ENCODE measurements around the gene NRBF2. TPM values are rescaled to one million over a fixed set of nuclear protein-coding genes. Genes with fewer than 3 reads are reported as not detected.

The NRBF2 gene
- total and polyA plus RNA-seq, 2 of the 4 experiments (the other 2 are of a cell fraction) = 19.9 to 20.6 TPM

GRCh38 chr10:63123727-63124362, 9.3 kb upstream of the NRBF2 start:
- no peak overlapping the region for H3K23ac ChIP-seq (ENCODE audit: low read depth, low read length)
- no peak overlapping the region for H3K14ac ChIP-seq (replicated peaks; ENCODE audit: low read depth, low read length)
- no TSS peak for BruUV-seq (replicated peaks)
- peaks cover 8% of the 10 kb centered on the region for H3K4me1 ChIP-seq (ENCODE audit: control insufficient read depth, insufficient read depth, low read length)
- H3K27me3 ChIP-seq (ENCODE audit: control insufficient read depth, insufficient read depth, low read length) = no peaks in the 10 kb centered on the region
- no peaks in the 10 kb centered on the region for H3K9me1 ChIP-seq (ENCODE audit: insufficient read depth, low read length)
- no peak overlapping the region for H2AFZ ChIP-seq (replicated peaks; ENCODE audit: low read length, poor library complexity)
- H2BK120ac ChIP-seq (ENCODE audit: low read depth, low read length) = no peak overlapping the region
- H4K8ac ChIP-seq (ENCODE audit: low read depth in 2 of 2, low read length in 2 of 2) = no peak overlapping the region
- ATAC-seq (ENCODE audit: low read depth) (no peak), DNase-seq (no peak)
- no peaks in the 10 kb centered on the region for H4K20me1 ChIP-seq (ENCODE audit: insufficient read depth, low read length)
- no peak overlapping the region for H3K4me2 ChIP-seq (ENCODE audit: low read depth, low read length)
- no peak overlapping the region for H3K27ac ChIP-seq (ENCODE audit: insufficient read depth, low read length)
- no peak overlapping the region for H2BK5ac ChIP-seq (ENCODE audit: low read depth, low read length, poor library complexity, severe bottlenecking)
- POLR2A ChIA-PET (ENCODE audit: unreplicated experiment) = no interaction called here
- no peaks in the 10 kb centered on the region for H3K79me1 ChIP-seq (ENCODE audit: low read depth in 1 of 2, low read length in 2 of 2)
- no peak overlapping the region for H2BK20ac ChIP-seq (ENCODE audit: low read depth, low read length)
- H3K56ac ChIP-seq (ENCODE audit: extremely low read depth, insufficient read depth, low read length) = no peak overlapping the region
- H3K4ac ChIP-seq (ENCODE audit: low read depth, low read length) = no peak overlapping the region
- H3K9me3 ChIP-seq (ENCODE audit: control insufficient read depth, insufficient read depth, low read length) = no peaks in the 10 kb centered on the region
- H2AK5ac ChIP-seq (ENCODE audit: low read depth, low read length) = no peak overlapping the region
- no peak overlapping the region for H3K9ac ChIP-seq (ENCODE audit: low read depth, low read length)
- in situ Hi-C loops (cut with MboI; ENCODE audit: low sequenced_read_pairs) (no loop called here), dilution Hi-C loops (cut with HindIII; ENCODE audit: low sequenced_read_pairs, unreplicated experiment) (no loop called here), intact Hi-C loops (cut with micrococcal nuclease) (no loop called here)
- CTCF ChIA-PET = interaction anchor here (0.6 kb wide), 1 partner anchor 147 kb away, joined by 3 read pairs; no protein-coding TSS in a partner anchor
- TF ChIP-seq POLR2A (IDR thresholded peaks at IDR 0.05; ENCODE audit: low read depth, low read length) (no peak), RAD21 (IDR thresholded peaks at IDR 0.05; ENCODE audit: low read length) (no peak), MAZ (IDR thresholded peaks at IDR 0.05; ENCODE audit: borderline replicate concordance, low read depth, low read length) (no peak), MAFK (IDR thresholded peaks at IDR 0.05; ENCODE audit: low read depth, low read length) (no peak), MXI1 (IDR thresholded peaks at IDR 0.05; ENCODE audit: borderline replicate concordance, low read depth, low read length) (no peak), RFX5 (IDR thresholded peaks at IDR 0.05; ENCODE audit: low read depth, low read length) (no peak), BHLHE40 (IDR thresholded peaks at IDR 0.05; ENCODE audit: low read depth, low read length) (no peak), RCOR1 (IDR thresholded peaks at IDR 0.05; ENCODE audit: insufficient replicate concordance, low read length) (no peak)
- H4K91ac ChIP-seq (ENCODE audit: insufficient read depth, low read depth, low read length) = no peak overlapping the region
- no peak overlapping the region for H3K4me3 ChIP-seq (ENCODE audit: insufficient read depth, low read depth, low read length)
- WGBS, 2 experiments (ENCODE audit: extremely low coverage in 2 of 2, insufficient read length in 1 of 2) = no CpG with 5 or more reads among the region's 2 CpGs
- no peaks in the 10 kb centered on the region for H3K36me3 ChIP-seq (ENCODE audit: control insufficient read depth, insufficient read depth, low read length)
- H2BK15ac ChIP-seq (ENCODE audit: low read depth, low read length) = no peak overlapping the region
- no peak overlapping the region for H4K5ac ChIP-seq (ENCODE audit: low read depth, low read length)
- H2AK9ac ChIP-seq (replicated peaks; ENCODE audit: low read depth, low read length, poor library complexity) = no peak overlapping the region
- no peak overlapping the region for H3K18ac ChIP-seq (ENCODE audit: low read depth, low read length)

Data from IMR-90 (cell line).